NCI-H2227 (cell line): ENCODE data around the gene STUB1.

Experiments
- DNase-seq: peaks from one replicate; lab custom pipeline; 2025; ENCODE audit not compliant: unreplicated experiment; lab: John Stamatoyannopoulos, UW

The STUB1 gene

GRCh38 chr16:643050-643368 is 37.2 kb upstream of the STUB1 start:
- DNase-seq = no peak

DNA sequence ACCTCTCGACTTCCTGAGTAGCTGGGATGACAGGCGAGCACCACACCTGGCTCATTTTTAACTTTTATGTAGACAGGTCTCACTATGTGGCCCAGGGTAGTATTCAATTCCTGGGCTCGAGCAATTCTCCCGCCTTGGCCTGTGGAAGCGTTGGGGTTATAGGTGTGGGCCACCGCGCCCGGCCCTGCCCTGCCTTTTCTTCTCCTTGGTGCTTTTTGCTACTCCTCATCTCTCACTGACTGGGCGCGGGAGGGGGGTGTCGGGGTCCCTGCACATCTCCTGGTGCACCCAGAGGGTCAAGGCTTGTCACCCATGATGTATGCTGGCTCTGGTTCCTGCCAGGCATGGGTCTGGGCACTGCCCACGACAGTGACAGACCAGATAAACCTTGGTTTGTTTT is 35.7 kb upstream of the STUB1 start:
- DNase-seq = no peak

GRCh38 chr16:645852-646678 is 34.1 kb upstream of the STUB1 start:
- no peak for DNase-seq

- no peak for DNase-seq
These were observed 33.5 kb upstream of the STUB1 start for GRCh38 chr16:646679-647172.

- no peak for DNase-seq
These were observed 32.9 kb upstream of the STUB1 start for GRCh38 chr16:647173-647902.

- DNase-seq = peak; percentile 28
These were observed 32.0 kb upstream of the STUB1 start for GRCh38 chr16:648071-648780.

GRCh38 chr16:648781-649589 is 31.2 kb upstream of the STUB1 start, which contains the start of gene WDR90:
Gene WDR90 (plus strand): TSS chr16:649365. CDS start chr16:649417, 52 bp downstream.
- peak; percentile 96 for DNase-seq

DNA sequence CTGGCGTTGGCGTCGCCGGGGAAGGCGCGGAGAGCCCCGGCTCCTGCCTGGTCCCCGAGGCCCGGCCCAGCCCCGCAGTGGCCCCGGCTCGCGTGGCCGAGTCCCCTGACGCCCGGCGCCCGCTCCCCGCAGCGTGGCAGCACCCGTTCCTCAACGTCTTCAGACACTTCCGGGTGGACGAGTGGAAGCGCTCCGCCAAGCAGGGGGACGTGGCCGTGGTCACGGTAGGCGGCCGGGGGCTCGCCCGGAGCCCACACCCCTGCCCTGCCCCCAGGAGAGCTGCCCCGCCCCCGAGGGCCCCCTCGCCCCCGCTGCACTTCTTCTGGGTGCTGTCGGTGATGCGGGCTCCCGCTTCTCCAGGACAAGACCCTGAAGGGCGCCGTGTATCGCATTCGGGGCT is 30.6 kb upstream of the STUB1 start:
- DNase-seq = no peak

GRCh38 chr16:651844-652243 is 28.4 kb upstream of the STUB1 start:
- no peak for DNase-seq

DNA sequence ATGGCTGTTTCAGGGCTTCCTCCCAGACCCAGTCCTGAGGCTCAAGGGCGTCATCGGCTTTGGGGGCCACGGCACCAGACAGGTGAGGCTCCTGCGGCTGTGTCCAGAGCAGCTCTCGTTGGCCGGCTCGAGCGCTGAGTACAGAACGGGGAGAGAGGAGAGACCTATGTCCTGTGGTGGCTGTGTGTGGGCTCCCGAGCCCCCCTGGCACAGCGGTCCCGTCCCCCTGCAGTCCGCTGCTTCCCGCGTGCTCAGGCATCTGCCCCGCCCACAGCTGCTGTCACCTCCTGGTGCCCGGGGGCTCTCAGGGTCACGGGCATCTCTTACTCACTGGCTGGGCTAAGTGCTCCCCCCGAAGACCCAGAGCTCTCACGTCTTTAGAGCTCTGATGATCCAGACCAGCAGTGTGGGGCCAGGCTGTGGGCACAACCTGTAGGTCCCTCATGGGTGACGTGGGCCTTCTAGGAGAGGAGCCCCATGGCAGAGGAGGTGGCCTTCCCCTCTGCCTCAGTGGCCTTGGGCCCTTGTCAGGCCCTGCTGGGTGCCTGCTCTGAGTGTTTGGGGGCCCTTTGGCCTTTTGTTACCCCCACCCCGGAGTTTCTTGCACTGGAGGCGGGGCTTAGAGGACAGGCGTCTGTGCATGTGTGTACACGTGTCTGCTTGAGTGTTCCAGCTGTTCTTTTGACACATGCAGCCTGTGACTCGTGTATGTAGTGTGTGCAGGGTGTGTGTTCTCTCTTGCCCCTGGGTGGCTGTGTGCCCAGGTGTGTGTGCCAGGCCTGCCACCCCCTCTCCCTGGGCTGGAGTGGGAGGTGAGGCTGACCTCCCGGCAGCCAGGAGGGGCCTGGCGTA is 27.5 kb upstream of the STUB1 start:
- DNase-seq = no peak

- no peak for DNase-seq
These were observed 26.2 kb upstream of the STUB1 start for GRCh38 chr16:654034-654433.

- no peak for DNase-seq
These were observed 22.7 kb upstream of the STUB1 start for GRCh38 chr16:657487-657886.

DNA sequence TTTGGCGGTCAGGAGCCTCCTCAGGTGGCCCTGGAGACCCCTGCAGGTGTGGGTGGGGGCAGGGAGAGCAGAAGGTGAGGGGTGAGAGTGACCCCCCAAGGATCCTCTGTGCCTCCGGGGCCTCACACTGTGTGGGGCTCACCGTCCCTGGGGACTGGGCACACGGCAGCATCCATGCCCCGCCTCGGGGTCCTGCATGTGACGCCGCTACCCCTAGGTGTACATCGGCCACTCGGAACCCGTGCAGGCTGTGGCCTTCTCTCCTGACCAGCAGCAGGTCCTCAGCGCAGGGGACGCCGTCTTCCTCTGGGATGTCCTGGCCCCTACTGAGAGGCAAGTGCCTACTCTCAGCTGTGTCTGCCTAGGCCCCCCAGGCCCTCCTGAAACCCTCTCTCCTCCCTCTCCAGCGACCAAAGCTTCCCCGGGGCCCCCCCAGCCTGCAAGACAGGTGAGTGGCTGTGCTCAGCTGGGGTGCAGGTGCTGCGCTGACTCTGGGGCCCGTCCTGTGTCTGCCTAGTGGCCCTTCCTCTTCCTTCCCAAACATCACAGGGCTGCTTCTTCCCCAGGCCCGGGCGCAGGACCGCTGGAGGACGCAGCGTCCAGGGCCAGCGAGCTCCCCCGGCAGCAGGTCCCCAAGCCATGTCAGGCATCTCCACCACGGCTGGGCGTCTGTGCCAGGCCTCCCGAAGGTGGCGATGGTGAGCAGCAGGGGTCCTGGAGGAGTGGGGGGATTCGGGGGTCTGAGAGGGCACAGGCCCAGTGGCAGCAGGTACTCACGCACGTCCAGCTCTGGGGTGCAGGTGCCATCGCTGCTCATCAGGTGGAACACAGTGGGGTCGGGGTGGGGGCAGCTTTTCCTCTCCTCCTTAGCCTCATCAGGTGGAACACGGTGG is 21.3 kb upstream of the STUB1 start:
- no peak for DNase-seq

- DNase-seq = no peak
These were observed 20.6 kb upstream of the STUB1 start for GRCh38 chr16:659618-660017.

DNA sequence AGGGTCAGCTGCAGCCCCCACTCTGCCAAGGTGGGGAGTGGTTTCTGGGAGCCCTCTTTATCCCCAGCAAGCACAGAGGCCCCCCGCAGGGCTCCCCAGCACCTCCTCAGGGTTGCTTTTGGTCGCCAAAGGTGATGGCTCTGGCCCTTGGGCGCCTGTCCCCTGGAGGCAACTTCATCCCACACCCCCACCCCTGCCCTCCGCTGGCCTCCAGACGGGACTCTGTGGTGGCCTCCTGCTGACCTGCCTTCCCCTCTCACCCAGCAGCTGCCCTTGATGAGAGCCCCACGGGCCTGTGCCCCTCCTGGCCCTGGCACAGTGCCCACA is 20.1 kb upstream of the STUB1 start:
- no peak for DNase-seq

DNA sequence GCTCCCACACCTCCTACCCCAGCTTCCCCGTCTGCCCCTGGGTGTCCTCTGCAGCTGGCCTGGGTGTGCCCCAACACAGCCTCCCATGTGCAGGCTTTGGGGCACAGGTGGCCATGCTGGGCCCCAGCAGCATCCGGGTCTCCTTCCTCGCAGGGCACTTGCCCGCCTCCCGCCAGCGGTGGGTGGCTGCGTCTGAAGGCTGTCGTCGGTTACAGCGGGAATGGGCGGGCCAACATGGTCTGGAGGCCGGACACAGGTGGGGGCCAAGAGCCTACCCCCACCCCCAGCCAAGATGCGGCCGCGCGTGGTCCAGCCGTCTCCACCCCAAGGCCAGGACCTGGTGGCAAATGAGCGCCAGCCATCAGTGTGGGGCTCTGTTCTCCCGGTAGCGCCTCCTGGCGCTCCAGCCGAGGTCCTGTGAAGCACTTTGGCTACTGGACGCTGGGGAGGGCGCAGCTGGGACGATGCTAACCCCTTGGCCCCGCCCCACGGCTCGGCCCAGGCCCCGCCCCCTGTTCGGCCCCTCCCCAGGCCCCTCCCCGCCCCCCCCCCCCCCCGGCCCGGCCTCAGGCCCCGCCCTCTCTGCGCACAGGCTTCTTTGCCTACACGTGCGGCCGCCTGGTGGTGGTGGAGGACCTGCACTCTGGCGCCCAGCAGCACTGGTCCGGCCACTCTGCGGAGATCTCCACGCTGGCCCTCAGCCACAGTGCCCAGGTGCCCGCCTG is 19.6 kb upstream of the STUB1 start:
- peak; percentile 72 for DNase-seq

DNA sequence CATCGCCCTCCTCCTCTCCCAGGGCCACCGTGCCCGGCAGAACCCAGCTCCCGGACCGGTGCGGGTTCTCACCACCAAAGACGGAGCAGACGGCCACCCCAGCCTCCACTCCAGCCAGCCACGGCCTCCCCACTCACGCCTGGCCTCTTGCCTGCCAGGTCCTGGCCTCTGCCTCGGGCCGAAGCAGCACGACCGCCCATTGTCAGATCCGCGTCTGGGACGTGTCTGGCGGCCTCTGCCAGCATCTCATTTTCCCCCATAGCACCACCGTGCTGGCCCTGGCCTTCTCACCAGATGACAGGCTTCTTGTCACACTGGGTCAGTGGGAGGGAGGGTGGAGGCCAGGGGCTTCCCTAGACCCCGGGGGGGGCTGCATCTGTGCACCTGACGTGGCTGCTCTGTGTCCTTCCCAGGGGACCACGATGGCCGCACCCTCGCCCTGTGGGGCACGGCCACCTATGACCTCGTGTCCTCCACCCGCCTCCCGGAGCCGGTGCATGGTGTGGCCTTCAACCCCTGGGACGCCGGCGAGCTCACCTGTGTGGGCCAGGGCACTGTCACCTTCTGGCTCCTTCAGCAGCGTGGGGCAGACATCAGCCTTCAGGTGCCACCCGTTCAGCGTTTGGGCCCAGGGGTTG is 18.9 kb upstream of the STUB1 start:
- no peak for DNase-seq

DNA sequence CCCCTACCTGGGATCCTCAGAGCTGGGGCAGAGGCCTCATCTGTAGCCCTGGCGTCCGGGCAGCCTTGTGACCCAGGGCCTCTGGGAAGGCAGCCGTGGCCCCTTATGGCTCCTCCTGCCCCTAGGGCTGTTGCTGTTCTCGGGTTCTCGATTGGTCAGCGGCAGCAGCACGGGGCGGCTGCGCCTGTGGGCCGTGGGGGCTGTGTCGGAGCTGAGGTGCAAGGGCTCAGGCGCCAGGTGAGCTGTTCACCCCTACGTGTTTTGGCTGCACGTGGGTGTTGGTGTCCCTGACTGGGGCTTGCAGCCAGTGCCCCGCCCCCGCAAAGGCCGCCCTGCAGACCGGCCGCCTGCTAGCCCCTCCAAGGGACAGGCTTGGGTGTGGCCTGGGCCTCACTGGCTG is 18.1 kb upstream of the STUB1 start:
- no peak for DNase-seq
